HS-27A (cell line): ENCODE results near the gene ALPP.
"Not testable (repeated sequence)": the region's sequence is repeated elsewhere in the genome, so short reads cannot be mapped to it uniquely, and the experiment has no call there.

ENCODE experiments used
- DNase-seq: peaks from one replicate; pipeline ENCODE4 v3.0.0-alpha.2; 2012; ENCODE audit warnings: low read depth, missing footprints

Gene ALPP

GRCh38 chr2:232406556-232407310 lies 28.2 kb downstream of the ALPP start, which contains the start of gene ALPG:
Gene ALPG (plus strand): TSS chr2:232406844. CDS start chr2:232406895, 51 bp downstream.
- no peak for DNase-seq

GRCh38 chr2:232407428-232408150 lies 29.0 kb downstream of the ALPP start:
- DNase-seq: not testable (repeated sequence)

- DNase-seq: not testable (repeated sequence)
Observed at GRCh38 chr2:232408269-232408668, 29.7 kb downstream of the ALPP start.

GRCh38 chr2:232409617-232410016 lies 31.1 kb downstream of the ALPP start:
- DNase-seq: not testable (repeated sequence)

GRCh38 chr2:232410238-232410900 lies 31.8 kb downstream of the ALPP start:
- no peak for DNase-seq

- no peak for DNase-seq
Observed at GRCh38 chr2:232411901-232412629, 33.5 kb downstream of the ALPP start.

- DNase-seq: no peak
Observed at GRCh38 chr2:232412986-232413385, 34.4 kb downstream of the ALPP start.

- no peak for DNase-seq
Observed at GRCh38 chr2:232415138-232415690, 36.7 kb downstream of the ALPP start.

GRCh38 chr2:232415736-232416520 lies 37.4 kb downstream of the ALPP start:
- DNase-seq: no peak

GRCh38 chr2:232416521-232417470 lies 38.2 kb downstream of the ALPP start:
- no peak for DNase-seq

- no peak for DNase-seq
Observed at GRCh38 chr2:232417489-232417888, 38.9 kb downstream of the ALPP start.

- DNase-seq: no peak
Observed at GRCh38 chr2:232418056-232418455, 39.5 kb downstream of the ALPP start.

- no peak for DNase-seq
Observed at GRCh38 chr2:232418466-232419244, 40.1 kb downstream of the ALPP start.

- DNase-seq: no peak
Observed at GRCh38 chr2:232419245-232420072, 40.9 kb downstream of the ALPP start.

GRCh38 chr2:232420073-232420454 lies 41.5 kb downstream of the ALPP start:
- no peak for DNase-seq

- no peak for DNase-seq
Observed at GRCh38 chr2:232420463-232421188, 42.1 kb downstream of the ALPP start.

- DNase-seq: no peak
Observed at GRCh38 chr2:232421189-232421785, 42.7 kb downstream of the ALPP start.
